Vagina (tissue), 2 donors: ENCODE data around the gene RGL3. TPM values are rescaled to one million over a fixed set of nuclear protein-coding genes. Genes with fewer than 3 reads are reported as not detected.
"Not testable (repeated sequence)": the region's sequence is repeated elsewhere in the genome, so short reads cannot be mapped to it uniquely, and the experiment has no call there.

Source experiments
- DNase-seq, 2 donors: peaks; one replicate each; pipeline ENCODE4 v3.0.0-alpha.2; 2017; ENCODE audit errors: extremely low spot score in 2 of 2
- H3K27ac ChIP-seq: fragments of 200-600 bp; sonication (generic); one replicate; pipeline ENCODE4 v1.5.1; 2019
- H3K27me3 ChIP-seq: fragments of 200-600 bp; sonication (generic); one replicate; pipeline ENCODE4 v1.5.1; 2019
- H3K36me3 ChIP-seq, 2 donors: fragments of 200-600 bp; sonication (generic); one replicate each; pipeline ENCODE4 v1.5.1; 2017 to 2019
- H3K4me1 ChIP-seq: fragments of 200-600 bp; sonication (generic); one replicate; pipeline ENCODE4 v1.5.1; 2019
- H3K4me3 ChIP-seq, 2 donors: fragments of 200-600 bp; sonication (generic); 1 replicate in 1 of 2; 2 replicates in 1 of 2; pipeline ENCODE4 v1.5.1; 2016 to 2019
- H3K9me3 ChIP-seq: fragments of 200-600 bp; sonication (generic); one replicate; pipeline ENCODE4 v1.5.1; 2019
- CTCF ChIP-seq, 3 experiments: fragments of 450-650 bp in 2 of 3; fragments of 200-600 bp in 1 of 3; sonication (generic) in 1 of 3; IDR thresholded peaks; one replicate each; pipeline ENCODE4 v1.5.1; 2017 to 2019; ENCODE audit warnings: antibody characterized with exemption in 3 of 3, mild to moderate bottlenecking in 2 of 3, moderate library complexity in 2 of 3
- POLR2A ChIP-seq, 2 donors: fragments of 450-650 bp; IDR thresholded peaks; one replicate each; pipeline ENCODE4 v1.6.1; 2017; ENCODE audit warnings: antibody characterized with exemption in 2 of 2, mild to moderate bottlenecking in 2 of 2, moderate library complexity in 2 of 2
- POLR2AphosphoS5 ChIP-seq, 2 donors: sonication (generic); formaldehyde crosslinking; IDR thresholded peaks; one replicate each; pipeline ENCODE4 v1.9.0; 2017; ENCODE audit warnings: antibody characterized with exemption in 2 of 2, mild to moderate bottlenecking in 2 of 2, low read depth in 1 of 2; ENCODE audit not compliant: insufficient read depth in 1 of 2
- intact Hi-C: fragments of 100-400 bp; cut with DNase I; formaldehyde crosslinking; loops from one replicate; pipeline ENCODE4 v1.15.1; 2023
- total RNA-seq: library from RNA; depleted of rRNA; stranded (reverse); fragments of >200 nt; gene quantifications from one replicate; pipeline ENCODE4 v1.2.3, GENCODE V29; 2016

RGL3 gene
- 19.6 TPM for total RNA-seq

- no peaks in the 10 kb centered on the region for H3K36me3 ChIP-seq
- H3K4me3 ChIP-seq = peak within 1 kb of the TSS; percentile 49 to 51
- no peaks in the 10 kb centered on the region for H3K27me3 ChIP-seq
- peaks cover 50% of the 10 kb centered on the region for H3K4me1 ChIP-seq
- peak within 1 kb of the TSS; percentile 68 for H3K27ac ChIP-seq
- intact Hi-C loops = no loop called here
- no peaks in the 10 kb centered on the region for H3K9me3 ChIP-seq
- no peak for DNase-seq
- TF ChIP-seq CTCF (IDR thresholded peaks at IDR 0.05) (no peak), POLR2A (IDR thresholded peaks at IDR 0.05) (no peak), POLR2AphosphoS5 (IDR thresholded peaks at IDR 0.05; ENCODE audit: insufficient read depth in 1 of 2, low read depth in 1 of 2) (peak in 1 of 2 donors; percentile 51)
These were observed at the start of gene RGL3 for GRCh38 chr19:11418549-11419506. Gene RGL3, minus strand, starts transcription at chr19:11419314. Its CDS starts 36 bp downstream, at chr19:11419278.

GRCh38 chr19:11468266-11468845, 49.2 kb upstream of the RGL3 start:
- H3K4me3 ChIP-seq, H3K36me3 ChIP-seq, DNase-seq, H3K27me3 ChIP-seq, H3K9me3 ChIP-seq, intact Hi-C loops, H3K27ac ChIP-seq, H3K4me1 ChIP-seq: not testable (repeated sequence)

- DNase-seq = no peak
- no peaks in the 10 kb centered on the region for H3K9me3 ChIP-seq
- intact Hi-C loops = no loop called here
- TF ChIP-seq POLR2AphosphoS5 (IDR thresholded peaks at IDR 0.05; ENCODE audit: insufficient read depth in 1 of 2, low read depth in 1 of 2) (no peak), POLR2A (IDR thresholded peaks at IDR 0.05) (no peak)
- H3K4me1 ChIP-seq = no peaks in the 10 kb centered on the region
- H3K36me3 ChIP-seq = no peaks in the 10 kb centered on the region
- no peak overlapping the region for H3K27ac ChIP-seq
- no peaks in the 10 kb centered on the region for H3K27me3 ChIP-seq
- H3K4me3 ChIP-seq = no peak overlapping the region
These were observed 46.5 kb upstream of the RGL3 start for GRCh38 chr19:11465600-11465999.

GRCh38 chr19:11464333-11465265, 45.5 kb upstream of the RGL3 start:
- intact Hi-C loops = no loop called here
- H3K36me3 ChIP-seq = no peaks in the 10 kb centered on the region
- DNase-seq = no peak
- H3K9me3 ChIP-seq = no peaks in the 10 kb centered on the region
- H3K27me3 ChIP-seq = no peaks in the 10 kb centered on the region
- H3K27ac ChIP-seq = no peak overlapping the region
- TF ChIP-seq POLR2A (IDR thresholded peaks at IDR 0.05) (no peak), CTCF (IDR thresholded peaks at IDR 0.05) (no peak), POLR2AphosphoS5 (IDR thresholded peaks at IDR 0.05; ENCODE audit: insufficient read depth in 1 of 2, low read depth in 1 of 2) (no peak)
- H3K4me3 ChIP-seq = no peak overlapping the region
- no peaks in the 10 kb centered on the region for H3K4me1 ChIP-seq

GRCh38 chr19:11463391-11463790, 44.3 kb upstream of the RGL3 start:
- no peak for DNase-seq
- H3K27ac ChIP-seq = no peak overlapping the region
- no peaks in the 10 kb centered on the region for H3K9me3 ChIP-seq
- H3K4me1 ChIP-seq = no peaks in the 10 kb centered on the region
- H3K36me3 ChIP-seq = no peaks in the 10 kb centered on the region
- intact Hi-C loops = no loop called here
- no peaks in the 10 kb centered on the region for H3K27me3 ChIP-seq
- no peak overlapping the region for H3K4me3 ChIP-seq
- TF ChIP-seq POLR2A (IDR thresholded peaks at IDR 0.05) (no peak), POLR2AphosphoS5 (IDR thresholded peaks at IDR 0.05; ENCODE audit: insufficient read depth in 1 of 2, low read depth in 1 of 2) (no peak), CTCF (IDR thresholded peaks at IDR 0.05) (no peak)
